ENCODE measurements around the gene PHF21A. TPM values are rescaled to one million over a fixed set of nuclear protein-coding genes. Genes with fewer than 3 reads are reported as not detected.

PHF21A gene
- polyA plus RNA-seq, 6 donors from 2014 or later: 0.28 to 19.0 (median 12.3) TPM

DNA sequence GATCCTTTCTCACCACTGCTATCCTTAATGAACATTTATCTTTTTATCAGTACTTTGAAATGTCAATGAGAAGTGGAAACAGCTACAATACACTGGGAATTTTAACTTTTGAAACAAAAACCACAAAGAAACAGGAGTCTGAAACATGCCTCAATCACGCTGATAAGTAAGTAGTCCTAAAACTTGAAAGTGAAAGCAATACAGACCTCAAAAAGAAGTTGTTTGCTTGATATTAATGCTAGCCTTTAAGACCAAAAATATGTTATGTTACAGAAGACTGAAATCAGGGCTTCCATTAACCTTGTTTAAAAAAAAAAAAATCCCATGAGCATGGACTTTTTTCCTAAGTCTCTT lies 21.3 kb downstream of the PHF21A start:
- no peaks in the 10 kb centered on the region for H3K27me3 Mint-ChIP-seq
- H3K4me1 Mint-ChIP-seq: peaks cover 39 to 54% (median 53%) of the 10 kb centered on the region in 3 donors

GRCh38 chr11:46090375-46090774 lies 30.9 kb downstream of the PHF21A start:
- Mint-ChIP-seq H3K27me3 (no peaks in the 10 kb centered on the region), H3K4me3 (no peak overlapping the region), H3K4me1 (peaks cover 3 to 8% (median 4%) of the 10 kb centered on the region in 3 donors), H3K36me3 (no peaks in the 10 kb centered on the region), H3K9me3 (no peaks in the 10 kb centered on the region), H3K27ac (no peak overlapping the region)
- ATAC-seq (ENCODE audit: low read depth in 2 of 2) (no peak), DNase-seq (no peak)

More for the DNA sequence above, 21.3 kb downstream of the PHF21A start:
- Mint-ChIP-seq H3K27ac (peak overlapping the region; percentile 47 to 84 (median 67)), H3K9me3 (no peaks in the 10 kb centered on the region), H3K36me3 (no peaks in the 10 kb centered on the region), H3K4me3 (peak overlapping the region in 7 of 8 donors; percentile 50 to 82 (median 64))
- ATAC-seq (ENCODE audit: low read depth in 2 of 2) (peak; percentile 41 to 43), DNase-seq (no peak)

- Mint-ChIP-seq H3K4me1 (no peaks in the 10 kb centered on the region), H3K36me3 (peaks cover 15 to 28% of the 10 kb centered on the region in 2 donors), H3K27me3 (no peaks in the 10 kb centered on the region), H3K9me3 (no peaks in the 10 kb centered on the region), H3K4me3 (no peak overlapping the region), H3K27ac (peak overlapping the region in 2 of 6 donors; percentile 7 to 31)
- ATAC-seq (ENCODE audit: low read depth in 2 of 2) (no peak), DNase-seq (no peak)
These were observed 41.6 kb downstream of the PHF21A start for GRCh38 chr11:46079662-46080061.

DNA sequence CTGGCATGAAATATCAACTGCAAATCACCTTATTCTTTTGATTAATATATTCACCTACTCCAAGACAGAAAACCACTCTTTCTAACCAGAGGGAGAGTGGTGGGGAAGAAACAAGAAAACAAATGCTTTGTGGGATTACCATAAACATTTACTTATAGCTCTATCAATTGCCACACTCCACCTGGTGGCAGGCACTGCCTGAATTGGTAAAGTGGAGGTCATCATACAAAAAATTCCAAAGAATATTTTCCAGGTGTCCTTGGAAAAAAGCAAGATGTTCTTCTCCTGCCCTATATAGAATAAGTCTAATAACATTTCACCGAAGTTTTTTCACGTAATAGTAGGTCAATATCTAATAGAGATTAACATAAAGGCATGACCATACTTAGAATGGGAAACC lies 45.3 kb downstream of the PHF21A start:
- H3K36me3 Mint-ChIP-seq: peaks cover 13 to 23% of the 10 kb centered on the region in 2 donors
- H3K4me3 Mint-ChIP-seq: no peak overlapping the region

GRCh38 chr11:46075168-46075567 lies 46.1 kb downstream of the PHF21A start:
- ATAC-seq (ENCODE audit: low read depth in 2 of 2) (no peak), DNase-seq (no peak)
- Mint-ChIP-seq H3K4me1 (peaks cover 3 to 5% (median 4%) of the 10 kb centered on the region in 3 donors), H3K4me3 (no peak overlapping the region), H3K9me3 (no peaks in the 10 kb centered on the region), H3K27me3 (no peaks in the 10 kb centered on the region), H3K36me3 (peaks cover 13 to 23% of the 10 kb centered on the region in 2 donors), H3K27ac (peak overlapping the region in 1 of 6 donors; percentile 45)

More for the DNA sequence above, 45.3 kb downstream of the PHF21A start:
- ATAC-seq (ENCODE audit: low read depth in 2 of 2) (no peak), DNase-seq (no peak)
- no peak overlapping the region for H3K27ac Mint-ChIP-seq
- H3K27me3 Mint-ChIP-seq: no peaks in the 10 kb centered on the region
- H3K4me1 Mint-ChIP-seq: peaks cover 3 to 5% (median 4%) of the 10 kb centered on the region in 3 donors
- no peaks in the 10 kb centered on the region for H3K9me3 Mint-ChIP-seq

- Mint-ChIP-seq H3K27ac (no peak overlapping the region), H3K4me1 (peaks cover 3 to 8% (median 4%) of the 10 kb centered on the region in 3 donors), H3K36me3 (peaks cover 7 to 29% of the 10 kb centered on the region in 2 donors), H3K27me3 (no peaks in the 10 kb centered on the region), H3K9me3 (no peaks in the 10 kb centered on the region), H3K4me3 (no peak overlapping the region)
- no peak for ATAC-seq (ENCODE audit: low read depth in 2 of 2)
- no peak for DNase-seq
These were observed 47.6 kb downstream of the PHF21A start for GRCh38 chr11:46073632-46074031.

GRCh38 chr11:46072172-46072964 lies 48.9 kb downstream of the PHF21A start:
- peaks cover 14 to 35% of the 10 kb centered on the region in 2 donors for H3K36me3 Mint-ChIP-seq
- H3K27me3 Mint-ChIP-seq: no peaks in the 10 kb centered on the region
- ATAC-seq (ENCODE audit: low read depth in 2 of 2) (no peak), DNase-seq (no peak)
- no peak overlapping the region for H3K4me3 Mint-ChIP-seq
- H3K9me3 Mint-ChIP-seq: no peaks in the 10 kb centered on the region
- peak overlapping the region in 2 of 6 donors; percentile 20 to 22 for H3K27ac Mint-ChIP-seq
- H3K4me1 Mint-ChIP-seq: peaks cover 3 to 10% (median 8%) of the 10 kb centered on the region in 3 donors

- Mint-ChIP-seq H3K27me3 (no peaks in the 10 kb centered on the region), H3K4me1 (peaks cover 3 to 10% (median 8%) of the 10 kb centered on the region in 3 donors), H3K4me3 (no peak overlapping the region), H3K27ac (no peak overlapping the region), H3K9me3 (no peaks in the 10 kb centered on the region), H3K36me3 (peaks cover 15 to 33% of the 10 kb centered on the region in 2 donors)
- DNase-seq (no peak), ATAC-seq (ENCODE audit: low read depth in 2 of 2) (no peak)
These were observed 50.2 kb downstream of the PHF21A start for GRCh38 chr11:46071091-46071490.

DNA sequence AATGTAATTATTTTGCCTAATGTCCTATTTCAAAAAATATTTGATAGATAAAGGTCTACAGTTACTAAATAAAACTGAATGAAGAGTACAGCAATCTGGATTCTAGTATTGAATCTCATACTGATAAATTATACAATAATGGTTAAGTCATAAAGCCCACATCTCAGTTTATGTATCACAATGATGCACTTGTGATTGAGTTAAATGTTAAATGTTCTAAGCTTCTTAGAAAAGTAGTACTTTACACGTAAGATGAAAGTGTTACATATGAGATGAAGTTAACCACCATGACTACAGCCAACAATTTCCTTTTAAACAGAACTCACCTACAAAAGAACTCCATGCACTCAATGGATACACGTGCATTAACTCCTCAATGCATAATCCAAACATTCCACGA lies 51.7 kb downstream of the PHF21A start:
- Mint-ChIP-seq H3K36me3 (peaks cover 22 to 30% of the 10 kb centered on the region in 2 donors), H3K4me3 (no peak overlapping the region), H3K27ac (peak overlapping the region in 1 of 6 donors; percentile 16)

GRCh38 chr11:46066335-46066734 lies 54.9 kb downstream of the PHF21A start:
- Mint-ChIP-seq H3K36me3 (peaks cover 25 to 32% of the 10 kb centered on the region in 2 donors), H3K27ac (no peak overlapping the region), H3K27me3 (no peaks in the 10 kb centered on the region), H3K9me3 (no peaks in the 10 kb centered on the region), H3K4me1 (peaks cover 5 to 11% (median 5%) of the 10 kb centered on the region in 3 donors), H3K4me3 (no peak overlapping the region)
- ATAC-seq (ENCODE audit: low read depth in 2 of 2) (no peak), DNase-seq (no peak)

More for the DNA sequence above, 51.7 kb downstream of the PHF21A start:
- Mint-ChIP-seq H3K27me3 (no peaks in the 10 kb centered on the region), H3K4me1 (peaks cover 8 to 16% (median 8%) of the 10 kb centered on the region in 3 donors), H3K9me3 (no peaks in the 10 kb centered on the region)
- DNase-seq (no peak), ATAC-seq (ENCODE audit: low read depth in 2 of 2) (no peak)

GRCh38 chr11:46065681-46066080 lies 55.6 kb downstream of the PHF21A start:
- H3K27ac Mint-ChIP-seq: no peak overlapping the region
- H3K9me3 Mint-ChIP-seq: no peaks in the 10 kb centered on the region
- peaks cover 5 to 11% (median 5%) of the 10 kb centered on the region in 3 donors for H3K4me1 Mint-ChIP-seq
- H3K27me3 Mint-ChIP-seq: no peaks in the 10 kb centered on the region
- DNase-seq (no peak), ATAC-seq (ENCODE audit: low read depth in 2 of 2) (no peak)
- peaks cover 25 to 34% of the 10 kb centered on the region in 2 donors for H3K36me3 Mint-ChIP-seq
- no peak overlapping the region for H3K4me3 Mint-ChIP-seq

DNA sequence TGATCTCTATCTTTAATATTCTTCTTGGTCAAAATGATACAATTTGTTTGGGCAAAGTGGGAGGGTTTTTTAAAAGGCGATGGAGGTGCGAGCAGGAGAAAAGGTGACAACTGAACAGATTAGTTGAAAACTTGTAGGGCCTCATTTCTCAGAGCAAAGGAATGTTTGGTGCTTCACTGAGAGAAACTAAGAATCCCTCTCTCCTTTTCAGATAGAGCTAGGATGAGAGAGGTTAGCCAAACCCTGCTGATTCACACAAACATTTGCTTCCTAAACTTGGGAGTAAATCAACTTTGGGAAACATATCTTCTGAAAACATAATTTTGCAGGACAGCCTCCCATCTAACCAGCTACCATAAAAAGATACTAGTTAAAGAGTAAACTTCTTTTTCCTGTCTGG lies 57.0 kb downstream of the PHF21A start:
- no peaks in the 10 kb centered on the region for H3K9me3 Mint-ChIP-seq
- peaks cover 24 to 34% of the 10 kb centered on the region in 2 donors for H3K36me3 Mint-ChIP-seq
- peak overlapping the region in 1 of 6 donors; percentile 25 for H3K27ac Mint-ChIP-seq
- peaks cover 5 to 11% (median 5%) of the 10 kb centered on the region in 3 donors for H3K4me1 Mint-ChIP-seq
- no peak for ATAC-seq (ENCODE audit: low read depth in 2 of 2)
- DNase-seq: no peak
- no peak overlapping the region for H3K4me3 Mint-ChIP-seq
- no peaks in the 10 kb centered on the region for H3K27me3 Mint-ChIP-seq

- ATAC-seq (ENCODE audit: low read depth in 2 of 2): no peak
- no peak for DNase-seq
- Mint-ChIP-seq H3K27ac (no peak overlapping the region), H3K36me3 (peaks cover 17 to 34% of the 10 kb centered on the region in 2 donors), H3K9me3 (no peaks in the 10 kb centered on the region), H3K27me3 (no peaks in the 10 kb centered on the region), H3K4me3 (no peak overlapping the region), H3K4me1 (peaks cover 5 to 10% (median 8%) of the 10 kb centered on the region in 3 donors)
These were observed 58.1 kb downstream of the PHF21A start for GRCh38 chr11:46063138-46063537.

DNA sequence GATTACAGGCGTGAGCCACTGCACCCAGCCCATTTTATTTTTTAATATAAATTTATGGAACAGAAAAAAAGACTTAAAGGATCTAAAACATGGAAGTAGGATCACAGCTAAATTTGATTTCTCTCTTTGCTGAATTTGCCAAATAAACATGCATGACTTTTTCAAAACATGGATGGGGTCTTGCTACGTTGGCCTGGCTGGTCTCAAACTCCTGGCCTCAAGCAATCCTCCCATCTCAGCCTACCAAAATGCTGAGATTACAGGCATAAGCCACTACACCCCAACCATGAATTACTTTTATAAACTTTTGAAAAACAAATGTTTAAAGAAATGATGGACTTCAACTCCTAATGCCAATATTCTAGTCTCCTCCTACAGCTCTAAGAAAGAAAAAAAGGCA lies 61.2 kb downstream of the PHF21A start:
- H3K4me3 Mint-ChIP-seq: no peak overlapping the region
- H3K36me3 Mint-ChIP-seq: peaks cover 0 to 18% of the 10 kb centered on the region in 2 donors
- no peaks in the 10 kb centered on the region for H3K27me3 Mint-ChIP-seq
- no peaks in the 10 kb centered on the region for H3K9me3 Mint-ChIP-seq
- H3K4me1 Mint-ChIP-seq: peaks cover 0 to 10% (median 7%) of the 10 kb centered on the region in 3 donors
- ATAC-seq (ENCODE audit: low read depth in 2 of 2) (no peak), DNase-seq (no peak)
- H3K27ac Mint-ChIP-seq: no peak overlapping the region
